Esophagus squamous epithelium (tissue), 4 donors: Measurements from ENCODE around the gene LRRC38.

ENCODE experiments used
- CTCF ChIP-seq, 6 experiments: fragments of 450-650 bp in 4 of 6; fragments of 200-600 bp in 2 of 6; sonication (generic) in 2 of 6; IDR thresholded peaks; one replicate each; pipeline ENCODE4 v1.5.1; 2016 to 2019; ENCODE audit warnings: antibody characterized with exemption in 6 of 6, mild to moderate bottlenecking in 4 of 6, moderate library complexity in 4 of 6
- POLR2A ChIP-seq, 4 donors: fragments of 450-650 bp; IDR thresholded peaks; one replicate each; pipeline ENCODE4 v1.6.1; 2017; ENCODE audit warnings: antibody characterized with exemption in 4 of 4, mild to moderate bottlenecking in 4 of 4, moderate library complexity in 3 of 4

GRCh38 chr1:13435458-13435857 is 78.3 kb downstream of the LRRC38 start:
- TF ChIP-seq CTCF (IDR thresholded peaks at IDR 0.05) (no peak), POLR2A (IDR thresholded peaks at IDR 0.05) (no peak)
